HEK293 (cell line): ENCODE data around the gene REX1BD.
A peak's percentile ranks its signal among the peaks of the same experiment; 100 is the strongest.

Source experiments
- CTCF ChIA-PET: fragments of 350-600 bp; formaldehyde crosslinking; extraction: SDS; loops from one replicate; lab custom pipeline; 2021; ENCODE audit warnings: antibody characterized with exemption; lab: Yijun Ruan, JAX
- POLR2A ChIA-PET: fragments of 300-600 bp; formaldehyde crosslinking; extraction: SDS; loops from one replicate; lab custom pipeline; 2020; ENCODE audit warnings: antibody characterized with exemption, inconsistent platforms; lab: Yijun Ruan, JAX
- H3K27ac ChIP-seq: fragments of 200-500 bp; sonication (Bioruptor generic); 2 replicates; pipeline ENCODE4 v1.5.1; 2014; ENCODE audit warnings: low read depth, low read length, control low read depth, inconsistent platforms; ENCODE audit errors: extremely low read depth
- H3K36me3 ChIP-seq, 2 experiments: fragments of 200-500 bp in 1 of 2; sonication (Bioruptor generic) in 1 of 2; 1 replicate in 1 of 2; 2 replicates in 1 of 2; pipeline ENCODE4 v1.5.1; 2014 to 2017; ENCODE audit warnings: inconsistent platforms in 2 of 2, low read length in 2 of 2; ENCODE audit not compliant: control insufficient read depth in 2 of 2, insufficient read depth in 1 of 2
- H3K4me1 ChIP-seq: fragments of 200-500 bp; sonication (Bioruptor generic); 2 replicates; pipeline ENCODE4 v1.5.1; 2014; ENCODE audit warnings: mild to moderate bottlenecking, low read length, inconsistent platforms; ENCODE audit not compliant: control insufficient read depth, insufficient read depth
- H3K4me3 ChIP-seq: 2 replicates; pipeline ENCODE4 v1.5.1; 2011; ENCODE audit warnings: low read depth, mild to moderate bottlenecking, control low read depth, low read length, moderate library complexity
- H3K9me3 ChIP-seq: fragments of 200-500 bp; sonication (Bioruptor generic); 2 replicates; pipeline ENCODE4 v1.5.1; 2014; ENCODE audit warnings: low read depth, low read length, inconsistent platforms; ENCODE audit not compliant: control insufficient read depth, insufficient read depth
- EGR2 ChIP-seq: fragments of 450-650 bp; formaldehyde crosslinking; IDR thresholded peaks from 2 replicates; pipeline ENCODE4 v1.5.1; 2016; ENCODE audit warnings: low read depth, missing biosample characterization, missing genetic modification characterization
- KLF7 ChIP-seq: fragments of 450-650 bp; formaldehyde crosslinking; IDR thresholded peaks from 2 replicates; pipeline ENCODE4 v1.5.1; 2016; ENCODE audit warnings: missing biosample characterization, missing genetic modification characterization, borderline replicate concordance
- MYNN ChIP-seq: fragments of 450-650 bp; formaldehyde crosslinking; IDR thresholded peaks from 2 replicates; pipeline ENCODE4 v1.5.1; 2016; ENCODE audit warnings: missing biosample characterization, missing genetic modification characterization, borderline replicate concordance
- SCRT2 ChIP-seq: fragments of 450-650 bp; formaldehyde crosslinking; IDR thresholded peaks from 2 replicates; pipeline ENCODE4 v1.5.1; 2016; ENCODE audit warnings: missing biosample characterization, missing genetic modification characterization
- ZBTB20 ChIP-seq: fragments of 450-650 bp; formaldehyde crosslinking; IDR thresholded peaks from 2 replicates; pipeline ENCODE4 v1.5.1; 2016; ENCODE audit warnings: missing biosample characterization, missing genetic modification characterization
- ZBTB21 ChIP-seq: fragments of 450-650 bp; formaldehyde crosslinking; IDR thresholded peaks from 2 replicates; pipeline ENCODE4 v1.5.1; 2017; ENCODE audit warnings: missing biosample characterization, missing genetic modification characterization
- ZBTB48 ChIP-seq: fragments of 450-650 bp; formaldehyde crosslinking; IDR thresholded peaks from 2 replicates; pipeline ENCODE4 v1.5.1; 2016; ENCODE audit warnings: missing biosample characterization, missing genetic modification characterization
- ZFHX2 ChIP-seq: fragments of 450-650 bp; formaldehyde crosslinking; conservative IDR thresholded peaks from 2 replicates; pipeline ENCODE4 v1.5.1; 2016; ENCODE audit warnings: missing biosample characterization, missing genetic modification characterization
- ZNF121 ChIP-seq: fragments of 450-650 bp; formaldehyde crosslinking; IDR thresholded peaks from 2 replicates; pipeline ENCODE4 v1.5.1; 2016; ENCODE audit warnings: missing biosample characterization, missing genetic modification characterization
- ZNF146 ChIP-seq: fragments of 450-650 bp; formaldehyde crosslinking; IDR thresholded peaks from 2 replicates; pipeline ENCODE4 v1.5.1; 2016; ENCODE audit warnings: missing biosample characterization, missing genetic modification characterization
- ZNF157 ChIP-seq: fragments of 450-650 bp; formaldehyde crosslinking; IDR thresholded peaks from 2 replicates; pipeline ENCODE4 v1.5.1; 2016; ENCODE audit warnings: missing biosample characterization, missing genetic modification characterization
- ZNF544 ChIP-seq: fragments of 450-650 bp; formaldehyde crosslinking; IDR thresholded peaks from 2 replicates; pipeline ENCODE4 v1.5.0; 2017; ENCODE audit warnings: missing biosample characterization, missing genetic modification characterization
- TF ChIP-seq, protein P1 (sequence below): fragments of 450-650 bp; formaldehyde crosslinking; IDR thresholded peaks from 2 replicates; pipeline ENCODE4 v1.5.1; 2016; ENCODE audit warnings: missing biosample characterization, missing genetic modification characterization
- TF ChIP-seq, protein P2 (sequence below): fragments of 450-650 bp; formaldehyde crosslinking; IDR thresholded peaks from 2 replicates; pipeline ENCODE4 v1.5.1; 2017; ENCODE audit warnings: missing biosample characterization, missing genetic modification characterization
- TF ChIP-seq, protein P3 (sequence below): fragments of 450-650 bp; formaldehyde crosslinking; conservative IDR thresholded peaks from 2 replicates; pipeline ENCODE4 v1.5.1; 2016; ENCODE audit warnings: low read depth, missing biosample characterization, missing genetic modification characterization
- TF ChIP-seq, protein P4 (sequence below): fragments of 450-650 bp; formaldehyde crosslinking; IDR thresholded peaks from 2 replicates; pipeline ENCODE4 v1.5.1; 2017; ENCODE audit warnings: missing biosample characterization, missing genetic modification characterization
- TF ChIP-seq, protein P5 (sequence below): fragments of 450-650 bp; formaldehyde crosslinking; IDR thresholded peaks from 2 replicates; pipeline ENCODE4 v1.5.1; 2016; ENCODE audit warnings: missing biosample characterization, missing genetic modification characterization, low read depth
- TF ChIP-seq, protein P6 (sequence below): fragments of 450-650 bp; formaldehyde crosslinking; IDR thresholded peaks from 2 replicates; pipeline ENCODE4 v1.5.1; 2016; ENCODE audit warnings: missing biosample characterization, missing genetic modification characterization

Gene REX1BD

GRCh38 chr19:18629166-18630088 is 40.8 kb downstream of the REX1BD start:
- Histone ChIP-seq H3K4me1 (no peaks in the 10 kb centered on the region), H3K27ac (no peak overlapping the region), H3K36me3 (no peaks in the 10 kb centered on the region), H3K4me3 (no peak overlapping the region), H3K9me3 (no peaks in the 10 kb centered on the region)
- POLR2A ChIA-PET, result interaction anchor here (0.5 to 1.2 kb wide), 2 partner anchors 22 to 73 kb away, joined by 3 read pairs; no protein-coding TSS in a partner anchor
- CTCF ChIA-PET, result interaction anchor here (0.6 to 2.2 kb wide), 4 partner anchors 36 to 158 kb away, joined by 3 to 7 read pairs (median 4); partner anchors contain the start of gene REX1BD
- TF ChIP-seq EGR2 (tag by site-specific recombination) (peak; percentile 60), ZNF544 (tag by site-specific recombination) (no peak), KLF7 (tag by site-specific recombination) (no peak), ZBTB20 (no peak), ZFHX2 (tag by site-specific recombination) (peak; percentile 72), ZNF157 (tag by site-specific recombination) (no peak), SCRT2 (no peak), ZNF121 (tag by site-specific recombination) (no peak), MYNN (0 out of 2 replicates have a peak, but pooled peaks have one; percentile 45), ZBTB48 (tag by site-specific recombination) (no peak), ZBTB21 (no peak), ZNF146 (tag by site-specific recombination) (no peak)
- TF ChIP-seq, protein P1, sequence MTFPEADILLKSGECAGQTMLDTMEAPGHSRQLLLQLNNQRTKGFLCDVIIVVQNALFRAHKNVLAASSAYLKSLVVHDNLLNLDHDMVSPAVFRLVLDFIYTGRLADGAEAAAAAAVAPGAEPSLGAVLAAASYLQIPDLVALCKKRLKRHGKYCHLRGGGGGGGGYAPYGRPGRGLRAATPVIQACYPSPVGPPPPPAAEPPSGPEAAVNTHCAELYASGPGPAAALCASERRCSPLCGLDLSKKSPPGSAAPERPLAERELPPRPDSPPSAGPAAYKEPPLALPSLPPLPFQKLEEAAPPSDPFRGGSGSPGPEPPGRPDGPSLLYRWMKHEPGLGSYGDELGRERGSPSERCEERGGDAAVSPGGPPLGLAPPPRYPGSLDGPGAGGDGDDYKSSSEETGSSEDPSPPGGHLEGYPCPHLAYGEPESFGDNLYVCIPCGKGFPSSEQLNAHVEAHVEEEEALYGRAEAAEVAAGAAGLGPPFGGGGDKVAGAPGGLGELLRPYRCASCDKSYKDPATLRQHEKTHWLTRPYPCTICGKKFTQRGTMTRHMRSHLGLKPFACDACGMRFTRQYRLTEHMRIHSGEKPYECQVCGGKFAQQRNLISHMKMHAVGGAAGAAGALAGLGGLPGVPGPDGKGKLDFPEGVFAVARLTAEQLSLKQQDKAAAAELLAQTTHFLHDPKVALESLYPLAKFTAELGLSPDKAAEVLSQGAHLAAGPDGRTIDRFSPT (tag by site-specific recombination), result no peak
- TF ChIP-seq, protein P2, sequence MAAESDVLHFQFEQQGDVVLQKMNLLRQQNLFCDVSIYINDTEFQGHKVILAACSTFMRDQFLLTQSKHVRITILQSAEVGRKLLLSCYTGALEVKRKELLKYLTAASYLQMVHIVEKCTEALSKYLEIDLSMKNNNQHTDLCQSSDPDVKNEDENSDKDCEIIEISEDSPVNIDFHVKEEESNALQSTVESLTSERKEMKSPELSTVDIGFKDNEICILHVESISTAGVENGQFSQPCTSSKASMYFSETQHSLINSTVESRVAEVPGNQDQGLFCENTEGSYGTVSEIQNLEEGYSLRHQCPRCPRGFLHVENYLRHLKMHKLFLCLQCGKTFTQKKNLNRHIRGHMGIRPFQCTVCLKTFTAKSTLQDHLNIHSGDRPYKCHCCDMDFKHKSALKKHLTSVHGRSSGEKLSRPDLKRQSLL (tag by site-specific recombination), result no peak
- TF ChIP-seq, protein P3, sequence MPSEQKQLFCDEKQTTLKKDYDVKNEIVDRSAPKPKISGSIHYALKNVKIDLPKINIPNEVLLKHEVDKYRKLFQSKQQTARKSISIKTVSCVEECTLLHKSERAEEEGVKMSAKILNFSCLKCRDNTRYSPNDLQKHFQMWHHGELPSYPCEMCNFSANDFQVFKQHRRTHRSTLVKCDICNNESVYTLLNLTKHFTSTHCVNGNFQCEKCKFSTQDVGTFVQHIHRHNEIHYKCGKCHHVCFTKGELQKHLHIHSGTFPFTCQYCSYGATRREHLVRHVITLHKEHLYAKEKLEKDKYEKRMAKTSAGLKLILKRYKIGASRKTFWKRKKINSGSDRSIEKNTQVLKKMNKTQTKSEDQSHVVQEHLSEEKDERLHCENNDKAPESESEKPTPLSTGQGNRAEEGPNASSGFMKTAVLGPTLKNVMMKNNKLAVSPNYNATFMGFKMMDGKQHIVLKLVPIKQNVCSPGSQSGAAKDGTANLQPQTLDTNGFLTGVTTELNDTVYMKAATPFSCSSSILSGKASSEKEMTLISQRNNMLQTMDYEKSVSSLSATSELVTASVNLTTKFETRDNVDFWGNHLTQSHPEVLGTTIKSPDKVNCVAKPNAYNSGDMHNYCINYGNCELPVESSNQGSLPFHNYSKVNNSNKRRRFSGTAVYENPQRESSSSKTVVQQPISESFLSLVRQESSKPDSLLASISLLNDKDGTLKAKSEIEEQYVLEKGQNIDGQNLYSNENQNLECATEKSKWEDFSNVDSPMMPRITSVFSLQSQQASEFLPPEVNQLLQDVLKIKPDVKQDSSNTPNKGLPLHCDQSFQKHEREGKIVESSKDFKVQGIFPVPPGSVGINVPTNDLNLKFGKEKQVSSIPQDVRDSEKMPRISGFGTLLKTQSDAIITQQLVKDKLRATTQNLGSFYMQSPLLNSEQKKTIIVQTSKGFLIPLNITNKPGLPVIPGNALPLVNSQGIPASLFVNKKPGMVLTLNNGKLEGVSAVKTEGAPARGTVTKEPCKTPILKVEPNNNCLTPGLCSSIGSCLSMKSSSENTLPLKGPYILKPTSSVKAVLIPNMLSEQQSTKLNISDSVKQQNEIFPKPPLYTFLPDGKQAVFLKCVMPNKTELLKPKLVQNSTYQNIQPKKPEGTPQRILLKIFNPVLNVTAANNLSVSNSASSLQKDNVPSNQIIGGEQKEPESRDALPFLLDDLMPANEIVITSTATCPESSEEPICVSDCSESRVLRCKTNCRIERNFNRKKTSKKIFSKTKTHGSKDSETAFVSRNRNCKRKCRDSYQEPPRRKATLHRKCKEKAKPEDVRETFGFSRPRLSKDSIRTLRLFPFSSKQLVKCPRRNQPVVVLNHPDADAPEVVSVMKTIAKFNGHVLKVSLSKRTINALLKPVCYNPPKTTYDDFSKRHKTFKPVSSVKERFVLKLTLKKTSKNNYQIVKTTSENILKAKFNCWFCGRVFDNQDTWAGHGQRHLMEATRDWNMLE (tag by site-specific recombination), result no peak
- TF ChIP-seq, protein P4, sequence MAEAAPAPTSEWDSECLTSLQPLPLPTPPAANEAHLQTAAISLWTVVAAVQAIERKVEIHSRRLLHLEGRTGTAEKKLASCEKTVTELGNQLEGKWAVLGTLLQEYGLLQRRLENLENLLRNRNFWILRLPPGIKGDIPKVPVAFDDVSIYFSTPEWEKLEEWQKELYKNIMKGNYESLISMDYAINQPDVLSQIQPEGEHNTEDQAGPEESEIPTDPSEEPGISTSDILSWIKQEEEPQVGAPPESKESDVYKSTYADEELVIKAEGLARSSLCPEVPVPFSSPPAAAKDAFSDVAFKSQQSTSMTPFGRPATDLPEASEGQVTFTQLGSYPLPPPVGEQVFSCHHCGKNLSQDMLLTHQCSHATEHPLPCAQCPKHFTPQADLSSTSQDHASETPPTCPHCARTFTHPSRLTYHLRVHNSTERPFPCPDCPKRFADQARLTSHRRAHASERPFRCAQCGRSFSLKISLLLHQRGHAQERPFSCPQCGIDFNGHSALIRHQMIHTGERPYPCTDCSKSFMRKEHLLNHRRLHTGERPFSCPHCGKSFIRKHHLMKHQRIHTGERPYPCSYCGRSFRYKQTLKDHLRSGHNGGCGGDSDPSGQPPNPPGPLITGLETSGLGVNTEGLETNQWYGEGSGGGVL, result no peak
- TF ChIP-seq, protein P5, sequence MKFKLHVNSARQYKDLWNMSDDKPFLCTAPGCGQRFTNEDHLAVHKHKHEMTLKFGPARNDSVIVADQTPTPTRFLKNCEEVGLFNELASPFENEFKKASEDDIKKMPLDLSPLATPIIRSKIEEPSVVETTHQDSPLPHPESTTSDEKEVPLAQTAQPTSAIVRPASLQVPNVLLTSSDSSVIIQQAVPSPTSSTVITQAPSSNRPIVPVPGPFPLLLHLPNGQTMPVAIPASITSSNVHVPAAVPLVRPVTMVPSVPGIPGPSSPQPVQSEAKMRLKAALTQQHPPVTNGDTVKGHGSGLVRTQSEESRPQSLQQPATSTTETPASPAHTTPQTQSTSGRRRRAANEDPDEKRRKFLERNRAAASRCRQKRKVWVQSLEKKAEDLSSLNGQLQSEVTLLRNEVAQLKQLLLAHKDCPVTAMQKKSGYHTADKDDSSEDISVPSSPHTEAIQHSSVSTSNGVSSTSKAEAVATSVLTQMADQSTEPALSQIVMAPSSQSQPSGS (tag by site-specific recombination), result no peak
- TF ChIP-seq, protein P6, sequence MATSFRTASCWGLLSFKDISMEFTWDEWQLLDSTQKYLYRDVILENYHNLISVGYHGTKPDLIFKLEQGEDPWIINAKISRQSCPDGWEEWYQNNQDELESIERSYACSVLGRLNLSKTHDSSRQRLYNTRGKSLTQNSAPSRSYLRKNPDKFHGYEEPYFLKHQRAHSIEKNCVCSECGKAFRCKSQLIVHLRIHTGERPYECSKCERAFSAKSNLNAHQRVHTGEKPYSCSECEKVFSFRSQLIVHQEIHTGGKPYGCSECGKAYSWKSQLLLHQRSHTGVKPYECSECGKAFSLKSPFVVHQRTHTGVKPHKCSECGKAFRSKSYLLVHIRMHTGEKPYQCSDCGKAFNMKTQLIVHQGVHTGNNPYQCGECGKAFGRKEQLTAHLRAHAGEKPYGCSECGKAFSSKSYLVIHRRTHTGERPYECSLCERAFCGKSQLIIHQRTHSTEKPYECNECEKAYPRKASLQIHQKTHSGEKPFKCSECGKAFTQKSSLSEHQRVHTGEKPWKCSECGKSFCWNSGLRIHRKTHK (tag by site-specific recombination), result no peak
